ENCODE data around the gene ZCCHC14.

- TF ChIP-seq CTCF (IDR thresholded peaks at IDR 0.05; ENCODE audit: insufficient read depth, low read length, poor library complexity, severe bottlenecking) = no peak
- no peak for TF ChIP-seq EZH2phosphoT487 (conservative IDR thresholded peaks at IDR 0.05; ENCODE audit: low read length)
These were observed 31.9 kb downstream of the ZCCHC14 start for GRCh38 chr16:87460936-87461335.
